Stimulated activated CD4-positive, alpha-beta T cell treated with anti-CD3 and anti-CD28 coated beads, Interleukin-1b, Interleukin-23, amount 100 ng/mL, for 1 hour (primary cell): ENCODE data around the gene NLGN1.
"Not testable (repeated sequence)": the region's sequence is repeated elsewhere in the genome, so short reads cannot be mapped to it uniquely, and the experiment has no call there.

Experiments
- DNase-seq, 2 donors: peaks; one replicate each; pipeline ENCODE4 v3.0.0-alpha.2; 2020; ENCODE audit warnings: low read depth in 2 of 2

Gene NLGN1

DNA sequence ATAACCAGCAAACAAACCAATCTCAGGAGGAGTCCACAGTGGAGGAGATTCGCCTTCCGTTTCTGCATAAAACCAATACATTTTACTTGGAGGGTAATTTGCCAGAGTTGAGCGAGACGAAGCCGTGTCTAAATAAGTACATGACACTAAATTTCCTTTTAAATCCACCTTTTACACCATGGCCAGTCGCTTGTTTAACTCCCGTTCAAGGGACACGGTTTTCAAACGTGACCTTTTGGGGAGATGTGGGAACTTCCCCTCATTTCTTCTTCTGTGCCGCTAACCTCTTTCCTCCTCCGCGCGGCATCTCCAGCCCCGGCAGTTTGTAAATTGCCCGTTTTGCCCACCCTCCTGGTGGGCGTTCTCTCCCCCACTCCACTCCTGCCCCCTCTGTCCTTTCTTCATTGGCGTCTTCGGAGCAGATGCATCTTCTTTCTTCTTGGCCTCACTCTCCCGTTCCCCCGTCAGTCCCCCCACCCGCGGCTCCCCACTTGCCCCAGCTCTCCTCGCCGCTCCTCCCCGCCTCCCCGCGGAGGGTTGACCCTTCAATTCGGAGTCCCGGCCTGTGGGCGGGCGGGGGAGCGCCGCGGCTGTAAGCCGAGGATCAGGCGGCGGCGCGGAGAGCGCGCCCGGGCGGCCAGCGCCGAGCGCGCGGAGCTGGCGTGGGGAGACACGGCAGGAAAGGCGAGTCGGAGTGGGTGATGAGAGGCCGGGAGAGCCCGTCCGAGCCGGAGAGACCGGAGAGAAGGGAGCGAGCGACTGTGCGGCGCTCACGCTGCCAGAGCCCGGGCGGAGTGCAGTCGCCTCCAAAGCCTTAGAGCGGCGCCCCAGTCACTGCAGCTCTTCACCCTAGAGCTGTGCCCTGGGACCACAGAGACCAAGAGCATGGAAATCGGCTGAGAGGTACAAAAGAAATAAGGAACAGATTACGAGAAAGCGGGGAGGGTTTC, at the start of gene NLGN1:
NLGN1 (plus strand) TSS at position 584 of the 950 bp plus-strand sequence.
- no peak for DNase-seq

DNA sequence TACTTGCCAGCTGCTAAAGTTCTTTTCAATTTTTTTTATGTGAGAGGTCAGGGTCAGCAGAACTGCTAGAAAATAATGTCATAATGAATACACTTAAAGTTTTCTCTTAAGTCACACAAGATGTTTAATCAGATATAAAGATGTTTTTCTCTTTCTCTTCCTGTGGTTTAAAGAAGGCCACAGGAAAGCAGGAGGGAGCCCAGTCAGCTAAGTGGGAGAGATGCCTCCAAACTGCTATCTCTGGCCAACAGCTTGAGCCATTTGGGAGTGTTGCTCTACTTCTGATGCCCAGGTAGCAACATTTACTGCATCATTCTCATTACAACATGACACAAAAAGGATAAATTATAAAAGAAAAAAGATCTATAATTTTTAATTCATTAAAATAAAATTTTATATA, 45.7 kb upstream of the NLGN1 start:
- no peak for DNase-seq

DNA sequence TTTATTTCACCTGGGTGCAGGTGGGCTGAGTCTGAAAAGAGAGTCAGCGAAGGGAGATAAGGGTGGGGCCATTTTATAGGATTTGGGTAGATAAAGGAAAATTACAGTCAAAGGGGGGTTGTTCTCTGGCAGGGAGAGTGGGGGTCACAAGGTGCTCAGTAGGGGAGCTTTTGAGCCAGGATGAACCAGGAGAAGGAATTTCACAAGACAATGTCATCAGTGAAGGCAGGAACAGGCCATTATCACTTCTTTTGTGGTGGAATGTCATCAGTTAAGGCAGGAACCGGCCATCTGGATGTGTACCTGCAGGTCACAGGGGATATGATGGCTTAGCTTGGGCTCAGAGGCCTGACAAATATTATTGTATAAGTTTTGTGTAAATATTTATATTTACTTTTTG, 44.4 kb upstream of the NLGN1 start:
- DNase-seq: not testable (repeated sequence)

DNA sequence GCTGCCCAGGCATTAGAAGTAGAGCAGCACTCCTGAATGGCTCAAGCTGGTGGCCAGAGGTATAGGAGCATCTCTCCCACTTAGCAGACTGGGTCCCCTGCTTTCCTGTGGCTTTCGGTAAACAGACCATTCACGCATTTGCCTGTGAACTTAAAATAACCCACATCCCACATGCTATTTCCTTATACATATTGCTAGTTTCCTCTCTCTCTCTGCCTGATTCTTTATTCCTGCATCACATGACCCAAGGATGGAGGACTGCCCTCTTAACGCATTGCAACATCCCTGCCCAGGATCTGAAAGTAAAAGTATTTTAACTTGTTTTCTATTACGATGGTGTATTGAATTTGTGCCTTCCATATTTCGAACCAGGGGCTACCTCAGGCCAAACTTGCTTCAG, 43.4 kb upstream of the NLGN1 start:
- DNase-seq: no peak

DNA sequence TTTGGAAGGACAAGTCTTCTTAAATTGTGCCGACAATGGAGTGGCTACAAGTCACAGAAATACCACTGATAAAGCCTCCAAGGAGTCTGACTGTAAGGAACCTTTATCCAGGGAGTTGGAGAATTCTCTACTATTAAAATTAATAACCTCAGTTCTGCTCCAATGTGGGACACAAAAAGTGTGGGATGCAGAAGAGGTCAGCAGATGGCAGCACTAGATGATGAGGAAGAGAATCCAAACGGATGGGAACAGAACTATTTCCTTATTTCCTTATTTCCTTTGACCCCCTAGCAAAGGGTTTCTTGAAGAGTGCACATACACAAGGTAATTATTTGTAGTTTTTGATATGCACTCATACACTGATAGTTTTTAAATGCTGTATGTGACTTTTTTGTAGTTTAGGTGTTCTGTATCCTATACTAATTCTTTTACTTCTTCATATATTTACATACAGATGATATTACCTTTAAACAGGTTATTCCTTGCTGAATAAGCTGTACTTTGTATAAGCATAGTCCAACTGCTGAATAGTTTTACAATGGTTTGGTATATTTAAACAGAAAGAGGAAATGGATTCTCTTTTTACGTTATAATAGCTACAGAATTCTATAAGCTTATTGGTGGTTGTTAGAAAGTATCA, 25.6 kb upstream of the NLGN1 start:
- no peak for DNase-seq

DNA sequence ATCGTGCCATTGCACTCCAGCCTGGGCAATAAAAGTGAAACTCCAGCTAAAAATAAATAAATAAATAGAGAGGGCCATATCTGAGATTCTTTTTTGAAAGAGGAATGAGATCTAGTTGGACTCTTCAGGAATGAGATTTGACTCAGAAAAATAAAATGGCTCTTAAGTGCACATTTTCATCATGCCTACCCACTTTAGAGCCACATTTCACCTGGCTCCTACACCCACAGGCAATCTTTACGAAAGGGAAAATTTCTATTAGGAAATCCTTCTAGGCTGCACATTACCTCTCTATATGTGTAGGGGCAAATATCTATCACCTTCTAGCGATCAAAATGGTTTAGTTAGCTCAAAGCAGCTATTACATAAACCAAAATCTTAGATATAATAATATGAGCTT, 16.9 kb upstream of the NLGN1 start:
- no peak for DNase-seq

DNA sequence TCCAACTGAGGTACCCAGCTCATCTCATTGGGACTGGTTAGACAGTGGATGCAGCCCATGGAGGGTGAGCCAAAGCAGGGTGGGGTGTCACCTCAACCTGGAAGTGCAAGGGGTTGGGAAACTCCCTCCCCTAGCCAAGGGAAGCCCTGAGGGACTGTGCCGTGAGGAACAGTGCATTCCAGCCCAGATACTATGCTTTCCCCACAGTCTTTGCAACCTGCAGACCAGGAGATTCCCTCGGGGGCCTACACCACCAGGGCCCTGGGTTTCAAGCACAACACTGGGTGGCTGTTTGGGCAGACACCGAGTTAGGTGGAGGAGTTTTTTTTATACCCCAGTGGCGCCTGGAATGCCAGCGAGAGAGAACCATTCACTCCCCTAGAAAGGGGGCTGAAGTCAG, 15.6 kb upstream of the NLGN1 start:
- DNase-seq: not testable (repeated sequence)

DNA sequence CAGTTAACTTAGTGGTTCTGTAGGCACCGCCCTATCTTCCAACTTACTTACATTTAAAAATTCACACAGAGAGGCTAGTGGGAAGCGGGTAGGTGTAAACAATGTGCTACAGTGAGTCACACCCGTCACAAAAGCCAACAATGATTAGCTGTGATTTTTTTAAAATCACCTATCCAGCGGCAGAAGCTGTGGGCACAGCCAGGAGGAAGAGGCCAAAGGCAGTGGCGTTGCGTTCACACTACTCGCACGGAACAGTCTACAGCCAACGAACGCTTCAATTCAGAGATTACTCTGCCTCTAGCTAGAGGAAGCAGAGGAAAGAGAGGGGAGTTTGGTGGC, 2.5 kb upstream of the NLGN1 start:
- no peak for DNase-seq

DNA sequence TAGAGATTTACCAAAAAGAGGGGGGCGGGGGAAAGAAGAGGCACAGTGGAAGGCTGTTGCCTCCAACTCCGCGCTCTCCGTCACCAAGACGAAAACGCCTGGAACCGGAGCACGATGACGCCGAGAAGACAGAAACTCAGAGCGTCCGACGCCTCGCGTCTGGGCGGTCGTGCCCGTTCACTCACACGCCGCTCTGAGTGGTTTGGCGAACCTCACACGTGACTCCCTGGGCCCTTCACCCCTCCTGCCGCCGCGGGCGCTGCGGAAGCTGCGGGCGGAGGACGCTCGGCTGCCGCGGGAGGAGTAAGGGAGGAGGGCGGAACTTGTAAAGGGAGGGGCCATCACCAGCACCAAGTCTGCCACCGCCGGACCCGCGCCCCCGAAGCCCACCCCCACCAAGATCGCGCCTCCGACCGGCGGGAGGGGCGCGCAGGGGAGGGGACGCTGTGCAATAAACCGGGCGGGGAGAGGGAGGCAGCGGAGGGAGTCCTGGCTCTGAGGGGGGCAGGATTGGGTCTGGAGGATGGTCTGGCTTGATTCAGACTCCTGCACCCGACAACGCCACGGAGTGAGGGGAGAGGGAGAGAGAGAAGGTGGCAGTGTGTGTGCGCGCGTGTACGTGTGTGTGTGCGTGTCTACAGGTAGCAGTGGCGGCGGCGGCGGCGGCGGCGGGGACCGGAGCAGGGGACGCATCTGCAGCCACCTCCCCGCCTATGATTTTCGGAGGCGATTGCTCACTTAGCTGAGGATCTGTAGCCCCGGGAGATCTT, 1.9 kb upstream of the NLGN1 start:
- no peak for DNase-seq

DNA sequence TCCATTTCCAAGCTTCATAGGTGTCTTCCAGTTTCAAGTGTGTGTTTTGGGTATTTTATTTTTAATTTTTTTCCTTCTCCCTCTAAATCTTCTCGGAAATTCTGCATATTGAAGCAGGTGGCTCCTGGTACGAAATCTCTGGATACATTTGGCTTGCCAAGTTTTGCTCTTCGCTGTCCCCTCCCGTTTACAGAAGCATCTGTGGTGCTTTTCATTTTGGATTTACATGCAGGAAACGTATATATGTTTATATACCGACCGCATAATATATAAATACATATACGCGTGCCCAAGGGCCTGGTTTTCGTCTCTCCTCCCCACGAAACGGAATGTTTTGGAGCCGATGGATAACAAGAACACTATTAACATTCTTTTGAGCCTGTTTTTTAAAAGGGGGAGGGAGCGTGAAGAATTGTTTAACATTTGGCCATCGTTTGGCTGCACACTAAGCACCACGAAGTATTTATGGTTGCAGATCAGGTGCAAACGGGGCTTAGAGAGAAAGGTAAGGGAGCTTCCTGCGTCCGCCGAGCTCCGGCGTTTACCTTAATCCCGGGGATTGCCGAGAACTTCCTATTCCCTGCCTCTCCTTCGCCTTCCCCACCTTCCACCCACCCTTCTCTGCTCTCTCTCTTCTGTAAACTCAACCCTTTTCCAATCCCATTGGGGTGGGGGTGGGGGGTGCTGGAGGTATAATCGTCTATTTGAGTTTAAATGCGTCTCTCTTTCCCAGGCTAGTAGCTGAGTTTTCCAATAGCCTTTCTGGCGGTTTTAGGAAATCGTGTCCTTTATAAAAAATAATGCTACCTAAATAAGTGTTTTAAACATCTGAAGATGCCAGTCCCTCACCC, 1.1 kb upstream of the NLGN1 start:
- DNase-seq: no peak

DNA sequence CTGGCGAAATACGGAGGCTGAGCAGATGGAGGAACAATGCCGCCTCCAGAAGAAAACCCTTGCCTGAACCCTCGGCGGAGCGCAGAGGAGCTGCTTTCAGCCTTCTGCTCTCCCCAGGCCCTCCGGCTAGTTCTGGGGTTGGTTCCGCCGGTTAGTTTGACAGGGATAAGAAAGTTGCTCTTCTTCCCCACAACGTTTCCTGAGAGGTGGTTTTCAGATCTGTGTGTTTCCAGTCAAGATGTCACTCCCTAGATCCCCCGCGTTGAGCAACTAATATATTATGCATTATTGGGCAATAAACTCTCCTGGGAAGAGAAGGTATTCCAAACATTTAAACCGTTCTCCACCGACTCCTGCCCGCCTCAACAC, 551 bp downstream of the NLGN1 start:
- DNase-seq: no peak

DNA sequence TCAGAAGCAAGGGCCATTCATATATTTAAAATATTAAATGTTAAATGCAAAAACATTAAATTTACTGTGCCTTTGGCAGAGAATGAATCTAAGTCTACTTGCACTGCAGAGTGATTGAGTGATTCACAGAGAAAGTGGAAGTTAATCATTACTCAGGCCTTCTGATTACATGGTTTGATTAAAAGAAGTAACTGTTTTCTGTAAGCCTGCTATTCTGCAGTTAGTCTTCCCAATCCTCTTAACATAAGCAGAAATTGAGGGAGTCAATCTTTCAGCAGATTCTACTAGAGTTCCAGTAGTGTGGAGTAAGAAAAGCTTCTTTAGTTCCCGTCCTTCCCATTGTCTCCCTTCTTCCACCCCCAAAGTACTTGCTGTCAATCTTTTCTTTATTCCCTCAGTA, 1.5 kb downstream of the NLGN1 start:
- no peak for DNase-seq

DNA sequence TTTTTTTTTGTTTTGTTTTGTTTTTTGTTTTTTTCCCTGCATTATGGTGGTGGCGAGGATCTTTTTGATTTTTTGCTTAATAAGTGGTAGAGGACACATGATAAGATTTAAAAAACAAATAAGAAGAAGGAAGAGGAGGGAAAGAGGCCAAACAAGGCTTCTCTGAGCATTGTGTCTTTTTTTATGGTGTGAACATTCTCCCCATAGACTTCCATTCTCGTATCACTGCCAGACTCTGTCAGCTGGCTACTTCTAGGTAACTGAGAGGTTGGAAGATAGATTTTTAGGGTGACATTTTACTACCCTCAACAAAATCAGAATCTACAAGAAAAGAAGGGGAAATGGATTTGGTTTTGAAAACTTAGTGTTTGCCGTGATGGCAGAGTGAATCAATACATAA, 3.8 kb downstream of the NLGN1 start:
- DNase-seq: no peak

DNA sequence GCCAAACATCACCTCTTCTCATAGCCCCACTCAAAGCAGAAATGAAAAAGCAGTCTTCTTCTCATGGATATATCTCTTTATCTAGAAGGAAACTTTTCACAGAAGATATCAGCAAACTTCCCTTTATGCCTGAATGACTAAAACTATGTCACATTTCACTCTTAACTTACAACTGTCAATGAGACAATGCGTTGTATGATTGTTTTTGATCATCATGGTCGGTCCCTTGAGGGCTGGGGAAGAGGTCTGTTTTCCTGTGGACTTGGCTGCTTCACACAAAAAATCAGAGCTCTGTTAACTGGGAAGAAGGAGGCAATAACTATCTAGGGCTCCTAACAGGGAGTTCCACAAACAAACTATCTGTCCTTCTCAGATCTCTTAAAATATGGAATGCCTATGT, 5.1 kb downstream of the NLGN1 start:
- no peak for DNase-seq

DNA sequence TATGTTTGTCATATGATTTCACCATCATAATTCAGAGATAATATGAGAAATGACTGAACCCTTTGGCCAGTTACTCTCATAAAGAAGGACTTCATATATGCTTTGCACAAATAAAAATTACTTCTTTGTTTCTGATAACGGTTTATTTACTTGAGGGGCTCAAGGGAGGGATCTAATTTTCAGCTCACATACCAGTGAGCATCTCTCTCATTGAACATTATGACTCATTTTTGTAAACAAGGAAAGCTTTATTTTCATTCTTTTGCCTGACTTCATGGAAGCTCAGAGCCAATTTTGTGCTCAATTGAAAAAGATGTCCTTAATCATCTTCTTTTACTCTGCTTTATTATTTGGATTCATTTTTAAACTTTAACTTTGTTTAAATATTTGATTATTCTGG, 5.8 kb downstream of the NLGN1 start:
- DNase-seq: no peak

DNA sequence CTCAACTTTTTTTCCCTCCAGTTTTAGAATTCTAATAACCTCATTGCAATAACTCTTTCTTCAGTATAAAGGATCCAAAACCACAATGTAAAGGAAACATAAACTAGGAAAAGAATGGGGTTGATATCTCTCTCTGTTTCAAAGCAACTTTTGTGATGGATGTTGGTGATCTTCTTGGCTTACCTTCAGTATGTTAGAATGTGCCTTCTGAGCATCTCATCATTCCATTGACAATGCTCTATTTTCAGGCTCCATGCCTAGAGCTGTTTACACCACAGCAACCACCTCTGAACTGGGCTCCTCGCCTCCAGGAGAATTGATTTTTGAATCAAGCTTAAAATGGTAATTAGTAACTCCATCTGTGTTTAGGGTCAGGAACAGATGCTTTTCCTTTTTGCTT, 6.6 kb downstream of the NLGN1 start:
- no peak for DNase-seq

DNA sequence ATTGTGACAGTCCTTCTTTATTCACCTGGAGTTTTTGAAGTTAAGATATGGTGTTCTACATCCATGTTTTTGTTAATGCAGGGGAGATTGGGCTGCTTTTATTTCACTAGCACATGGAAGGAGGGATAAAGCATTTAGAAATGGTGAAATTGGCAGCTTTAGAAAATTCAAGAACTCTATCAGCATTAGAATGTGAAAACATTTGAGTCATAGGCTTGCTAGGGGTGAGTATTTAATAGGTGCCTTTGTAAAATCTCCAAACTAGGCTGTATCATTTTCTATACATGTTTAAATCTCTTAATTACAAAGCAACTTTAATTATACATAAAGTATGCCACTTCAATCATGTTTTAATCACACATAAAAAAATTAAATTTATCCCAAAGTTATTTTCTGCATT, 12.9 kb downstream of the NLGN1 start:
- no peak for DNase-seq

DNA sequence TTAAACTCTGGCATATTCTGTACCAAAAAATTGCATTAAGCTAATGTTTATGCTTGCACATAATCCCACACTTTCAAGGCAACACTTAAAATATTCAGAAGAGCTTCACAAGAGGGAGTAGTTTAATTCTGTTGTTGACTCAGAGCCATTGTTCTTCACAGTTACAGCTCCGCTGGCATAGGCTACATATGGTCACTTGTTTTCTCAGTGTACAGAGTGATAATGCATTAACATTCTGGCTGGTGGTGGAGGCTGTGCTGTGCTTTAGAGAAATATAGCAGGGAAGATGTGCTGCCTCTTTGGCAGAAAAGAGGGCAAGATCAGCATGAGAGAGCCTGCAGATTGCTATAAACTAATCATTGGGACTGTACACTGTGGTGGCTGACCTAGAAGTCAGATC, 13.3 kb downstream of the NLGN1 start:
- no peak for DNase-seq

DNA sequence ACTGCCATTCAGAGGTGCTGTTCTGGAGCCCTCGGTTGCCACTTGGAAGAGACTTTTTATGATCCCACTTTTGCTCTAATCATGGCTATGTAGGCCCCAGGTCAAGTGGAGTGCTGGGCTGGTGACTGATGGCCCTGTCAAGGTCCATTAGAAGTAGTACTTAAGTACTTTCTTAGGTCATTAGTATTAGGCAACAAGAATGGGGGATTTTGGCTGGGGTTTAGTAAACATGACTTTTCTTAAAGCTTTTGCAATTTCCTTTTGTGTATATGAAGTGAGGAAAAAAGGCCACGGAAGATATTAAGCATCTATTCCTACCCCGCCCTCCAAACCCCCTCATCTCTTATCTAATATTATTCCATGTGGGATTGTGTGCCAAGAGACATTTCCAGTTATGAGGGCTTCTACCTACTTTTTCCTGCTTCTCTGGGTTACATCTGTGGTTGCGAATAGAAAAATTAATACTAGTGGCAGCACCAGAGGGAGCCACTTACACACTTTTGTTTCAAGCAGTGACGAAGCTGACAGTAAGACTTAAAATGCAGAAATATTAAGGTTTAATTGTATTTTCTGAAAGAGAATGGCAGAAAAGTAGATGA, 13.9 kb downstream of the NLGN1 start:
- DNase-seq: no peak

DNA sequence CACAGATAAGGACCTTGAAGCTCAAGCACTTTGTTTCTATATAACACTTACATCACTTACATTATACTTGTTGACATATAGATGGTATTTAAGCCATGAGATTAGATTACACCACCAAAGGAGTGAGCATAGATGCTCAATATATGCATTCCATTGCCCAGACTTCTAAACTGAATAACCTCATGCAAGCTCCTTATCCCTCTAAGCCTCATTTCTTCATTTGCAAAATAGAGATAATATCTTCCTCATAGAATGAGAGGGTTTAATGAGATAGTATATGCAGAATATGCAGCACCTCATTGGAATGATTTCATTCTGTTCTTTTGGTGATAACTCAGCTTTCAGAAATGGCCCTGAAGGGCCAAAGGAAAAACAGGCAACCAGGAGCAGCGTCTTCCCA, 18.5 kb downstream of the NLGN1 start:
- DNase-seq: no peak

DNA sequence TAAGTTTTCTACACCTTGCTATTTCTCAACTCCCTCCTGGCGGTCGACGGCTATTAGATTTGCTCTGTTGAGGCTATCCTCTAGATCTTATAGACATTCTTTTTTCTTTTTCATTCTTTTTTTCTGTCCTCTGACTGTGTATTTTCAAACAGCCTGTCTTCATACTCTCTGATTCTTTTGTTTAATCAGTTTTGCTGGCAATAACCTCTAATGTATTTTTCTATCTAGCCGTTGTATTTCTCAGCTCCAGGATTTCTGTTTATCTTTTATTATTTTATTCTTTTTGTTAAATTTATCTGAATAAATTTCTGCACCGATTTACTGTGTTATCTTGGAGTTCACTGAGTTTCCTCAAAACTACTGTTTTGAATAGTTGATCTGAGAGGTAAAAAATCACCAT, 31.5 kb downstream of the NLGN1 start:
- no peak for DNase-seq
